NCI-H1436 treated with DMSO at 0.1 percent for 48 hours (cell line): ENCODE results near the gene DPEP3.
"Not testable (repeated sequence)": the region's sequence is repeated elsewhere in the genome, so short reads cannot be mapped to it uniquely, and the experiment has no call there.

ENCODE experiments used
- DNase-seq: peaks from one replicate; lab custom pipeline; 2025; lab: John Stamatoyannopoulos, UW

Gene DPEP3

DNA sequence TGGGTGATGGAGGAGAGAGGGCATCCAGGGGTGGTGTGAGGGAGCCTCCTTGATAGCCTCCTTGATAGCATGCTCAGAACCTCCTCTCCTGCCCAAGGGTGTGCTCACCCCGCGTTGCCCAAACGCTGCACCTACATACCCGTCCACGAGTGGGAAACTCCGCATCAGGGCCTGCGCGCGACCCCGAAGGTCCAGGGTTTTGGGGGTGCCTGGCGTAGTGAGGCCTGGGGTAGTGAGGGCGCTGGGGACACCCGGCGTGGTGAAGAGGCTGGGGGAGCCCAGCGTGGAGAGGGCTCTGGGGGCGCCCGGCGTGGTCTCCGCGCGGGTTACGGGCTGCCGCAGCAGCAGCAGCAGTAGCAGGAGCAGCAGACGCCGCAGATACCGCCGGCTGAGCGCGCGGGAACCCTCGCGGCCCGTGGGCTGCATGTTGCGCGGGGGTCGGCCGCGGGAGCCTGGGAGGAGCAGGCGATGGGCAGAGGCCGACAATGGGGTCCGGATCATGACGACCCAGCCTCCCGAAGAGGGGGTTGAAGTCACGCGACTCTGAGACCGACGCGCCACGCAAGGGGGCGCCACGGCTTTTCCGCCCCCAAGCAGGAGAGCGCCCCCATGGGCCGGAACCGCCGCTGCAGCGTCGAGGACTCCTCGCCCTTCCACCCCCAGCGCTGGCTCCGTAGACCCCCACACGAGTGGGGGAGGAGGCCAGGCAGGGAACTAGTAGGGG lies at the start of gene DPEP3:
TSS of gene DPEP3 (minus strand) at position 545 of the 724 bp plus-strand sequence. CDS start at position 426, 119 bp downstream.
- DNase-seq = no peak

- no peak for DNase-seq
Observed at GRCh38 chr16:68028996-68029395, 48.7 kb upstream of the DPEP3 start.

- peak; percentile 52 for DNase-seq
Observed at GRCh38 chr16:68022728-68023537, 42.6 kb upstream of the DPEP3 start, which contains the start of the genes DDX28 and DUS2. Gene DDX28, minus strand, starts transcription at chr16:68023232. Its CDS starts 30 bp downstream, at chr16:68023202. Gene DUS2, plus strand, starts transcription at chr16:68023284. Its CDS starts 14,740 bp downstream, at chr16:68038024.

DNA sequence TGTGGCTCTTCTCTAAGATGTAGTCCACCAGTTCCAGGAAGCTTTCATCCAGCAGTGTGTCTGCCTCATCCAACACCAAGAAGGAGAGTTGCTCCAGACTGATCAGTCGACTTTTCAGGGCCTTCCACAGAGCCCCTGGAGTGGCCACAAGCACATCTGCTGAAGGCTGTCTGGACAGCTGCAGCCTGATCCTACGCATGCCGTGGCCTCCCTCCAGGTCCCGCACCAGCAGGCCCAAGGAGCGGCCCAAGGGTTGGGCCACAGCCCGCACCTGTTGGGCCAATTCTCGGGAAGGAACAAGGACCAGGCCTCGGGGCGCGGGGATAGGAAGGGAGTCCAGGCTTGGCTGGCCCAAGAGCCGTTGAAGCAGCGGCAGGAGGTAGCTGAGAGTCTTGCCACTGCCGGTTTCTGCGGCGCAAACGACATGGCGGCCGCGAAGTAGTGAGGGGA lies 42.0 kb upstream of the DPEP3 start:
- DNase-seq = no peak

DNA sequence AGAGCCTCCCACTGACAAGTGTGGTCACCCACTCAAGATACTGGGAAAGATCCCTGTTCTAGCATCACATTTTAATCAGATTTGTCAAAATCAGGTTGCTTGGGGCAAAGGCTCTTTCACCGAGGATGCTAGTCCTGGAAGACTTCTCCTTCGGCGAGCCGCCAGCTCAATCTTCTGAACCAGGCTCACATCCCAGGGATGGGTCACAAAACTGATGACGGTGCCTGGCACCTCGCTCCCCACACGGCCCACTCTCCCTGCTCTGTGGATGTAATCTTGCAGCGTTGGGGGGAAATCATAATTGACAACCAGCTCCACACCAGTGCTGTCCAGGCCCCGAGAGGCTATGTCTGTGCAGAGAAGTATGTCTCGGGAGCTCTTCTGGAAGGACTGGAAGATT lies 41.2 kb upstream of the DPEP3 start:
- no peak for DNase-seq

GRCh38 chr16:68019167-68019680 lies 38.9 kb upstream of the DPEP3 start:
- DNase-seq = no peak

DNA sequence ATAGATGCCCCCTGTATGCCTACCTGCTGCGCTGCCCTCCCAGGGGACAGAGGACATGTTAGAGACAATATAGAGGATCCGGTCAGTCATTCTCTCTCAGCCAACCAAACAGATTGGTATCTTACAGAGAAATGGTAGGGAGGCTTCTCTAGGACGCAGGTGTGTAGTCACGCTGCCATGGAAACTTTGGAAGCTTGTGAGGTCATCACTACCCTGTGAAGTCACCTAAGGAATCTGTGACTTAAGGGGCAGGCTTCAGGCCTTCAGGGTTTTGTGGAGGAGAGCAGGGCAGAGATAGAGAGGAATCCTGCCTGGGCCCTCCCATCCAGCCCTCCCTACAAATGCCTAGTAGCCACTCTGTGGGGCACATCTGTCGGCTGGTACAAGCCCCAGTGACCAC lies 35.4 kb upstream of the DPEP3 start, which contains the start of gene DPEP2NB:
TSS of gene DPEP2NB (minus strand) at position 231 of the 400 bp plus-strand sequence. CDS start at position 90, 141 bp downstream.
- DNase-seq = no peak

GRCh38 chr16:68013440-68013839 lies 33.1 kb upstream of the DPEP3 start:
- DNase-seq = no peak

GRCh38 chr16:68009872-68010271 lies 29.6 kb upstream of the DPEP3 start:
- DNase-seq = not testable (repeated sequence)

DNA sequence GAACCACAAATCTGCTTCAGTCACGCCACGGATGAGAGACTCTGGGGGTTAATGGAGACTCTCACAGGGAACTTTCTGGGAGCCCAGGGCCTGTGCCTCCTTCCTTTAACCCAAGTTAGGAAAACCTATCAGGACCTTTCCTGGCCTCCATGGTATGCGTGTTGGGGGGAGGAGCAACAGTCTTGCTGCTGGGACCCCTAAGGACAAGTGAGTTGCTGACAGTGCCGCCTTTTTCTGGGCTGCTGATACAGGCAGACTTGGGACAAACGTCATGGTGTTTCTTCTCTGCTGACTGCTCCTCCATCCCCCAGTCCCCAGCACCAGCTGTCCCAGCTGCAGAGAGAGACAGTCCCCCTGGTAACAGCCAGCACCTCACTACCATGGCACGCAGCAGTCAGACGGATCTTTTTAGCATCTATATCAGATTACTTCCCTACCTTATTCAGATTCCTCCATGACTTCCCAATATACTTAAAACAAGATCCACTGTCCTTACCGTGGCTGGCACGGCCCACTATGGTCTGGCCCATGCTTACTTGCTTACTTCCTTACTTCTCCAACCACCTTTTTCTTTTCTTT lies 28.9 kb upstream of the DPEP3 start:
- DNase-seq = no peak

- DNase-seq = no peak
Observed at GRCh38 chr16:68005786-68006286, 25.5 kb upstream of the DPEP3 start.

DNA sequence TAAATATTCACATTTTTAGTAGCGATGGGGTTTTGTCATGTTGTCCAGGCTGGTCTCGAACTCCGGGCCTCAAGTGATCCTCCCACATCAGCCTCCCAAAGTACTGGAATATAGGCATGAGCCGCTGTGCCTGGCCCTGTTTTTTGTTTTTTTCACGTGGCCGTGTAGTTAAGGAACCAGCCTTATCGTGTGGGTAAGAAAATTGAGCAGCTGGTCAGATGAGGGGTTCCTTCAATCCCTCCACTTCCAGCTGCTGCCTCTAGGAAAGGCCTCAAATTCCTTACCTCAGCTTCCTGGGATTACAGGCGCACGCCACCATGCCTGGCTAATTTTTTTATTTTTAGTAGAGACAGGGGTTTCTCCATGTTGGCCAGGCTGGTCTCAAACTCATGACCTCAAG lies 24.9 kb upstream of the DPEP3 start:
- no peak for DNase-seq

DNA sequence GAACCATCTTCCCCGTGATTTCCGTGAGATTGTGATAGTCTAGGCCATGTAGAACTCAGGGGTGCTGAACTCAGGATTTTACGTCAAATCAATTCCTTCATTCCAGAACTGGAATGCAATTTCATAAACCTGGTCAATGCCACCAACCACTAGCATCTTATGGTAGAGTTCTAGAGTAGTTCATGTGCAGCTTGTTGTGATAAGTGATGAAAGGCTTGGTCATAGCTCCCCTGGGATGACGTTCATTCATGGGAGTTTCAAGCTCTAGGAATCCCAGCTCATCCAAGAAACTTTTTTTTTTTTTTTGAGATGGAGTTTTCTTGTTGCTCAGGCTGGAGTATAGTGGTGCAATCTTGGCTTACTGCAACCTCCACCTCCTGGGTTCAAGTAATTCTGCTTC lies 22.7 kb upstream of the DPEP3 start:
- no peak for DNase-seq

DNA sequence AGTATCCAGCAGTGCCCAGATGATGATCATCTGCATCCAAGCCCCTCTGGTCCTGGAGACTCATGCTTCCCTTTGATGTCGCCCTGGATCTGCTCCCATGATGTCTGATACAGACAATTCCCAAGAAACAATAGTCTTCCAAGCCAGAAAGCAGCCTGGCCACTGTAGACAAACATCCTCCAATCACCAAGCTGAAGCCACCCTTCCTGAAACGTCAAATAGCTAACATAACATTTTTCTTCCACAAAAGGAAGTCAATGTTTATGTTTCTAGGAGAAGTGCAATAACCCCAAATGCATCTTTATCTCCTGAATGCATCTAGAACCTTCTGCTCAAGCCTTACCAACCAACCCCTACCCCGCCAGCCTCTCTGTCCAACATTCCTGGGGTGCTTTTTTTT lies 20.2 kb upstream of the DPEP3 start:
- DNase-seq = no peak

GRCh38 chr16:67999985-68000384 lies 19.7 kb upstream of the DPEP3 start:
- DNase-seq = no peak

DNA sequence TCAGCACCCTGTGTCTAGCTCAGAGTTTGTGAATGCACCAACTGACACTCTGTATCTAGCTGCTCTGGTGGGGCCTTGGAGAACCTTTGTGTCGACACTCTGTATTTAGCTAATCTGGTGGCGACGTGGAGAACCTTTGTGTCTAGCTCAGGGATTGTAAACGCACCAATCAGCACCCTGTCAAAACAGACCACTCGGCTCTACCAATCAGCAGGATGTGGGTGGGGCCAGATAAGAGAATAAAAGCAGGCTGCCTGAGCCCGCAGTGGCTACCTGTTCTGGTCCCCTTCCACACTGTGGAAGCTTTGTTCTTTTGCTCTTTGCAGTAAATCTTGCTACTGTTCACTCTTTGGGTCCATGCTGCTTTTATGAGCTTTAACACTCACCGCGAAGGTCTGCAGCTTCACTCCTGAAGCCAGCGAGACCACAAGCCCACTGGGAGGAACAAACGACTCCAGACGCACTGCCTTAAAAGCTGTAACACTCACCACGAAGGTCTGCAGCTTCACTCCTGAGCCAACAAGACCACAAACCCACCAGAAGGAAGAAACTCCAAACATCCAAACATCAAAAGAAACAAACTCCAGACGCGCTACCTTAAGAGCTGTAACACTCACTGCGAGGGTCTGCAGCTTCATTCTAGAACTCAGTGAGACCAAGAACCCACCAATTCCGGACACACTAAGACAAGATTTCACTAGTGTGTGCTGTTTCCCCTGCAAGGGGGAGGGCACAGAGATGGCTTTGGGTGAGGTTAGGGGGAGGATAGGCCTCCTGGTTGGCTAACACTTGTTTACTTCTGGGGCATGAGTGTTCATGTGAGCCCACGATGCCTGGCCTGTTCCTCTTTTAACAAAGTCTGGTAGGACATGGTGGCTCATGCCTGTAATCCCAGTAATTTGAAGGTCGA lies 18.7 kb upstream of the DPEP3 start, which contains the start of gene DPEP2:
TSS of gene DPEP2 (minus strand) at position 706 of the 910 bp plus-strand sequence. CDS start 6,272 bp downstream, outside the sequence.
- not testable (repeated sequence) for DNase-seq

GRCh38 chr16:67998231-67998778 lies 18.0 kb upstream of the DPEP3 start:
- DNase-seq = not testable (repeated sequence)

DNA sequence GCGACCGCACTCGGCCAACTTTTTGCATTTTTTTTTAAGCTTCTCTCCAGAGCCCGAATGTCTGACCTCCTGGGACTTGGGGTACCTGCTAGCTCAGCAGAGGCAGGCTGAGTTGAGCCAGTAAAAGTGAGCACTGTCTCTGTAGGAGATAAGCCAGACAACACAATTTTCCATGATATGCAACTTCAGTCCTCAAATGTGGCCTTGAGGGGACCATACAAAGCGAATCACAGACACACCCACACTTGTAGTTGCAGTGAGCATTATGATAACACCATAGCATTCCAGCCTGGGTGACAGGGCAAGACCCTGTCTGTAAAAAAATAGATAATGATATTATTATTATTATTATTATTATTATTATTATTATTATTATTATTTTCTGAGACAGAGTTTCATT lies 16.4 kb upstream of the DPEP3 start:
- no peak for DNase-seq

GRCh38 chr16:67995423-67995822 lies 15.1 kb upstream of the DPEP3 start:
- DNase-seq = no peak

- not testable (repeated sequence) for DNase-seq
Observed at GRCh38 chr16:67994040-67994408, 13.7 kb upstream of the DPEP3 start.
